NK-92 (cell line): Measurements from ENCODE around the gene MYMX.
A peak's percentile ranks its signal among the peaks of the same experiment; 100 is the strongest.
"Not testable (repeated sequence)": the region's sequence is repeated elsewhere in the genome, so short reads cannot be mapped to it uniquely, and the experiment has no call there.

Experiments
- DNase-seq: peaks from one replicate; lab custom pipeline; 2025; ENCODE audit not compliant: unreplicated experiment; lab: John Stamatoyannopoulos, UW

Gene MYMX

DNA sequence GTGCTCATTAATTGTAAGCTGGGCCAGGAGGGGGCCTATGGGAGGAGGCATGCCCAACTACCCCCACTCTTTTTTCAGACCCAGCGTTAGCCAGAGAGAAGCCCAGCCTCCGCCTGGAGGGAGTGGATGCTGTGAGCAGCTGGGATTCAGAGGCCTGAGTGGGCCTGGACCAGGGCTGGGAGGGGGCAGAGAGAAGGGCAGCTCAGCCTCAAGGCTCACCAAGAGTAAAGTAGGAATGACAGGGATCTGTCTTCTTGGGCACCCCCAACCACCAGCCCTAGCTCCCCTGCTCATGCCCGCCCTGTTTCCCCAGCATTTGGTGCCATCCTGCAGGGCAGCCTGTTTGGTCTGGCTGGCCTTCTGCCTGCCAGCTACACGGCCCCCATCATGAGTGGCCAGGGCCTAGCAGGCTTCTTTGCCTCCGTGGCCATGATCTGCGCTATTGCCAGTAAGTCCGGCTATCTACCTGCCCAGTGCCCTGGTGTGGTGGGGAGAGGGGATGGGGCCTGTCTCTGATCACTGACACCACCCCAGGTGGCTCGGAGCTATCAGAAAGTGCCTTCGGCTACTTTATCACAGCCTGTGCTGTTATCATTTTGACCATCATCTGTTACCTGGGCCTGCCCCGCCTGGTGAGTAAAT lies 13.4 kb downstream of the MYMX start:
- no peak for DNase-seq

DNA sequence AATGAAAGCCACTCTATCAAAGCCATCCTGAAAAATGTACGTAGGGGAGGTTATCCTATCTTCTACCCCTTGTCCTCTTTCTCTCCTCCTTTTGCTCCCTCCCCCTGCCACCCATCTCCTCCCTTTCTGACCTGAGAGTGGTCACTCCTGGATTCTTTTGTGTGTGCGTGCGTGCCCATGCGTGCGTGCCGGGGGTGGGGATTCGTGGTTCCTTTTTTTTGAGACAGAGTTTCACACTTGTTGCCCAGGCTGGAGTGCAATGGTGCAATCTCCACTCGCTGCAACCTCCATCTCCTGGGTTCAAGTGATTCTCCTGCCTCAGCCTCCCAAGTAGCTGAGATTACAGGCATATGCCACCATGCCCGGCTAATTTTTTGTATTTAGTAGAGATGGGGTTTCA lies 14.7 kb downstream of the MYMX start:
- not testable (repeated sequence) for DNase-seq

DNA sequence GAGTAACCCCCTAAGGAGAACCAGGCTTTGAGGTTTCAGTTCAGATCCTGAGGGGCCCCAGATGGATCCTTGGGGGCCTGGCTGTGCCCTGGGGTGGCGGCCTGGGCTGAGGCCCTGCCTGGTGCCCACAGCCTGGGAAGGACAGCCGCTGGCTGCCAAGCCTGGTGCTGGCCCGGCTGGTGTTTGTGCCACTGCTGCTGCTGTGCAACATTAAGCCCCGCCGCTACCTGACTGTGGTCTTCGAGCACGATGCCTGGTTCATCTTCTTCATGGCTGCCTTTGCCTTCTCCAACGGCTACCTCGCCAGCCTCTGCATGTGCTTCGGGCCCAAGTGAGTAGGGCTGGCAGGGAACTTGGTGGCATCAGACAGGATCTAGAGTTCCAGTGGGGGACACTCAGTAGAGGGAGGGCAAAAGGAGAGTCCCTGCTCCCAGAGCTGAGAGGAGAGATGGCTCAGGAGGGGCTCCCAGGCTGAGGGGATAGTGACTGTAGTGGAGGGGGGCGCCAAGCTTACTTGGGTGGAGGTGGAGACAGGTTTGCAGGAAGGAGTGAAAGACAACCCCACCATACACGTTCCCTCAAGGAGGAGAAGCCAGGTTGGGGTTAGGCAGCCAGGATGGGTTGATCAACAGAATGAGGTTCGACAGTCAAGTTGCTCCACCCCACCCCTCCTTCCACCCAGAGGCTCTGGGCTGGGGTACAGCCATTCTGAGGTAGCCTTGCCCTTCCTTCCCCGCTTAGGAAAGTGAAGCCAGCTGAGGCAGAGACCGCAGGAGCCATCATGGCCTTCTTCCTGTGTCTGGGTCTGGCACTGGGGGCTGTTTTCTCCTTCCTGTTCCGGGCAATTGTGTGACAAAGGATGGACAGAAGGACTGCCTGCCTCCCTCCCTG lies 16.2 kb downstream of the MYMX start:
- DNase-seq, result no peak

DNA sequence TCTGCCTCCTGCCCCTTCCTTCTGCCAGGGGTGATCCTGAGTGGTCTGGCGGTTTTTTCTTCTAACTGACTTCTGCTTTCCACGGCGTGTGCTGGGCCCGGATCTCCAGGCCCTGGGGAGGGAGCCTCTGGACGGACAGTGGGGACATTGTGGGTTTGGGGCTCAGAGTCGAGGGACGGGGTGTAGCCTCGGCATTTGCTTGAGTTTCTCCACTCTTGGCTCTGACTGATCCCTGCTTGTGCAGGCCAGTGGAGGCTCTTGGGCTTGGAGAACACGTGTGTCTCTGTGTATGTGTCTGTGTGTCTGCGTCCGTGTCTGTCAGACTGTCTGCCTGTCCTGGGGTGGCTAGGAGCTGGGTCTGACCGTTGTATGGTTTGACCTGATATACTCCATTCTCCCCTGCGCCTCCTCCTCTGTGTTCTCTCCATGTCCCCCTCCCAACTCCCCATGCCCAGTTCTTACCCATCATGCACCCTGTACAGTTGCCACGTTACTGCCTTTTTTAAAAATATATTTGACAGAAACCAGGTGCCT lies 16.9 kb downstream of the MYMX start:
- DNase-seq, result no peak

DNA sequence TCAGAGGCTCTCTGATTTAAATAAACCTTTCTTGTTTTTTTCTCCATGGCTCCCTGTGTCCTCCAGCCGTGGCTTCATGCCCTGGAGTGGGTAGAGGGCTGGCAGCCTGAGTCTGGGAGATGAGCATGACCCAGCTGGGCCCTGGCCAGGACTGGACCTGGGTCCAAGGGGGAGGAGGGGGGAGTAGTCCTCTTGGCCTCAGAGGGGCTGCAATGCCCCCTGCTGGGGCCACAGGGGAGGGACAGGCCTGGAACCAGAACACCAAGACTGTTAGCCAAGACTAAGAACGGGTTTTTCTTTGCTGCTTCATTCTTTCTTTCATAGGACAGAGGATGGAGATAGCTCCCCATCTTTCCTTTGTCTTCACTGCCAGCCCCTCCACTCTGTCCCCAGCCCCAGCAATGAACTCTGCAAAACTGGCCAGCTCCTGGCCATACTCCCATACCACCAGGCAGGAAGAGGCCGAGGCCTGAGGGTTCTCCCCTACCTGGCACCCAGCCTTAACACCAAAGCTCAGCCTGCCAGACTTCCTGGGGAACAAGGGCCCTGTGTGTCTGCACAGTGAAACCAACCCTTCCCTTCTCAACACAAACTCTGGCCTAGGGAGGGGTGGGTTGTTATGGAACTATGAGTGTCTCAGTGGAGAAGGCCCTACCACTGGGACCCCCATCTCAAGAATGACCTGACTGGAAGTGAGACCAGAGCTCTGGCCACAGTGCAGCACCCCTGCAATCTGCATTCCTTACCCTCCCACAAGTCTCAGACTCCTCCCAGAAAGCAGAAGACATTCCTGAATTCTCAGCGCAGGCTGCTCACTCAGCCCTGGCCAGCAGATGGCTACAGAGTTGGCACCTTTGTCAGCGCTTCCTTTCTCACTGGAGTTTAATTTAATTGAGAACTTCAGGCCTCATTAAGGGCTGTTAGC lies 17.6 kb downstream of the MYMX start:
- no peak for DNase-seq

DNA sequence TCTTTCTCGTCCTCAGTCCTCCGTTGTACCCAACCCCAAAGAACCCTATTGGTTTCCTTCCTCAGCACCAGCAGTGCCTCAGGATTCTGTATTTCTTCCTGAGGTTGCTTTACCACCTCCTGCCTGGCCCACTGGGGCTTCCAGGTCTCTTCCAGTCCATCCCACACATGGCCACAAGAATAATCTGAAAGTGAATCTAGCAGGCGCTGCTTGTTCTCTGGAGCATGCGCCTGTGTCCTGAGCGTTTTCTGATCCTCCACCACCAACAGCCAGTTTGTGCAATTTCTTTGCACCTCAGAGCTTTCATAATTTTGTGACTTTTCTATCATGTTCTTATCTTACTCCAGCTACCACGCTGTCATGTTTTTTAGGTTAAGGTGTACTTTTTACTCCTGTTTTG lies 18.5 kb downstream of the MYMX start:
- no peak for DNase-seq

DNA sequence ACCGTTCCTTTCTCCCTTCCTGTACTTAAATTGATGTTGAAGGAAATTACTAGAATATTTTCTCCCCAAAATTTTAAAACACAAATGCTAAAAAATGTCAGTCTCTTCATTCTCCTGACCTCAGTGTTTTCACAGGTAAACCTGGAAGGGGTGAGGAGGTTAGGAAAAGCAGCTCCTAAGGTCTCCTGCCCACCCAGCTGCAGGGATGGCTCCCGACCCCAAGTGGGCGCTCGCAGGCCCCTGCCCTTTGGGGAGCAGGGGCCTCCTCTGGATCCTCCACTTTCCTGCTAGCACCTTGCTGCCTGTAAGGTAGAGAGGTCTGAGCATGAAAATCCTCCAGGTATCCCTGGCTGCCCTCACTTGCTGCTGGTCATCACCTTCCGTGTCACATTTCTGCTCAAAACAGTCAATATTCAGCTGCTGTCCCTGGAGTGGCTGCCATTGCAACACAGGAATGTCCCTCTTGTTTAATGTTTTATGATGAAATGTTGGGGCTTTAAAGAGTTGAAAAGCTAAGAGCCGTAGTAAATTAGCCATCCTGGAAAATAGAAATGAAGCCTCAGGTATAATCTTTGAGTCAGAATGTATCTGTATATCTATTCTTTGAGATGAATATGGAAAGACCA lies 19.3 kb downstream of the MYMX start:
- DNase-seq, result no peak

DNA sequence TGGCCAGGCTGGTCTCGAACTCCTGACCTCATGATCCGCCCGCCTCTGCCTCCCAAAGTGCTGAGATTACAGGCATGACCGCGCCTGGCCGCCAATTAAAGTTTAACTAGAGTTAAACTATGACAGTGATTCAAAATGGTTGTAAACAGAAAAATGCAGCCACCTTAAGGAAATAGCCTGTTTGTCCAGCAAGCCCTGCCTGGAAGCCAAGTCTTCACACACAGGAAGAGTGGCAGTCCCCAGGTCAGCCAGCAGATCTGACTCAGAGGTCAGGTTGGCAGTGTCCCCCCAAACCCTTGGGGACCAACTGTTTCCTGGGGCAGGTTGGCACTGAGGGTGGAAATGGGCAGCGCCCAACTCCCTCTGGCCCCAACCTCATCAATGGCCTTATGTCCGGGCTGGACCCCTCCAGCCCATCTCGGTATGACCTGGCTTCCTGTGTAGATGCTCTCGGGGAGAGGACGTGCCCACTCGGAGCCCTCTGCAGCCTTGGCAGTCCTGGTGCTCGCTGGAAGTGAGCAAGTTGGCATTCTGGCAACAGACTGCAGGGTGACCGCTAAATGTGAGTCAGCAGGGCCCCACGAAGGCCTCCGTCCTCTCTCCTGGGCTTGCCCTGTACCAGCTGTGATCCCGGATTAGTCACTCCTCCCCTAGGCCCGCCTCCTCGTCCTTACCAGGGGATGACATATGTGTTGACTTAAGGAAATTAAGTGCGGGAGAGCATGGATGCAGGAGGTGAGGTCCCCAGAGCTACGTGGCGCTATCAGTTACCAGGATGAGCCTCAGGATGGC lies 20.5 kb downstream of the MYMX start:
- DNase-seq, result no peak

DNA sequence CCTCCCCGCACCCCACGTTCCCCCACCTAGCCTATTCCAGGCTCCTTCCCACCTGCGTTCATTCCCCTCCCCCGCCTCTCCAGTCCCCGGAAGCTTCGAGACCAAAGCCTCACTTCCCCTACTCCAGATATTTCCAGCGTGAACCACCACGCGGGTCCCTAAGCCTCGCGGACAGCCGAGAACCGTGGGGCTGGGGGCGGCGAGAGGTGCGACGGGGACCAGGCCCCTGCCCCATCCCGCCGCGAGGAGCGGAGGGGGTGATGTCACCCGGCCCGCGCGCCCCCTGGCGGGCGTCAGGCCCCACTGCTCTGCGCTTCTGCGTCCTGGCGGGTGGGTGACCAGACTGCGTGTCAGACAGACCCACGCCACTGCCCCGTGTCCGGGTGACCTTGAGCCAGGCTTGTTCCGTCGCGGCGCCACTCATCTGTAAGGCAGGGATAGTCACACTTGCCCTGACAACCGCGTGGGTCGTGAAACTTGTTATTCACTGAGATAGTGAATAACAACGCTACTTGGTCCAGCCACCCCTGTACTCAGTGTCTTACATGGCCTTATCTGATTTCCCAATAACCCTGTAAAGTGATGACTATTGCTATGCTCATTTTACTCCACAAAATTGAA lies 21.2 kb downstream of the MYMX start:
- no peak for DNase-seq

DNA sequence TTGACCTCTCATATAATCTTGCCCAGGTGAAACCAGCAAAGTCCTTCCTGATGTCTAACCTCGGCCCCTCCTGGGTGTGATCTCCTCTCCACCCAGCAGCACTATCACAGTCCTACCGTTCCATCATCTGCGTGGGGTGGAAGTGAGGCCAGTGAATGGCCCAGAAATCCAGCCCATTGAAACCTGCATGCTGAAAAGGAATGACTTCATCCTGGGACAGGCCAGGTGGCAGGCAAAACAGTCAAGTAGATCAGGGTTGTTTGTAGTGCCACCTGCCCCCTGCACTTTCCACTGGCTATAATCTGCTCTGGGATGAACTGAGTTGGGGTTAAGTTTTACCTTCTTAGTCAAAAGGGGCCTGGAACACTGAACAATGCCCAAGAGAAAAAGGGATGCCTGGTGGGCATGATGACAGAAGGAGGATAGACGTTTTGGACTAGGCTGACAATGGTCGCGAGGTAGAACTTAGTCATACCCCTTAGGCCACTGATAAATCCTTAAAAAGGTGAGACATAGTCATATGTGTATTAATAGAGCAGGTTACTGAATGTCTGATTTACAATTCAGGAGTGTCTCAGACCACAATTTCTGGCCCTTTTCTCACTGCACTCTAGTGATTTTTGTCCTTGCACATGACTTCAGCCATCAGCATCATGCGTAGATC lies 22.1 kb downstream of the MYMX start:
- no peak for DNase-seq

DNA sequence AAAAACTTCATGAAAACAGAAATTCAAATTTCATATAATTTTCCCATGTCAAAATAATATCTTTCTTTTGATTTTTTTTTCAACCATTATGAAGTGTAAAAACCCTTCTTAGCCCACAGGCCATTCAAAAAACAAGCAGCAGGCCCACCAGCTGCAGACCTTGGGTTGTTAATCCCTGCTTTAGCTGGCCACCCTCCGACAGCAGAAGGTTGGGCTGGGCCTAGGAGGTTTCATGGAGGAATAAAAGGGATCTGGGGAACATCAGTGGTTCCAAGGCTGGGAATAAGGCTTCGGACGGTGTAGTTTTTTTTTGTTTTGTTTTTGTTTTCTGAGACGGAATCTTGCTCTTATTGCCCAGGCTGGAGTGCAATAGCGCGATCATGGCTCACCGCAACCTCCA lies 26.6 kb downstream of the MYMX start:
- DNase-seq, result no peak

DNA sequence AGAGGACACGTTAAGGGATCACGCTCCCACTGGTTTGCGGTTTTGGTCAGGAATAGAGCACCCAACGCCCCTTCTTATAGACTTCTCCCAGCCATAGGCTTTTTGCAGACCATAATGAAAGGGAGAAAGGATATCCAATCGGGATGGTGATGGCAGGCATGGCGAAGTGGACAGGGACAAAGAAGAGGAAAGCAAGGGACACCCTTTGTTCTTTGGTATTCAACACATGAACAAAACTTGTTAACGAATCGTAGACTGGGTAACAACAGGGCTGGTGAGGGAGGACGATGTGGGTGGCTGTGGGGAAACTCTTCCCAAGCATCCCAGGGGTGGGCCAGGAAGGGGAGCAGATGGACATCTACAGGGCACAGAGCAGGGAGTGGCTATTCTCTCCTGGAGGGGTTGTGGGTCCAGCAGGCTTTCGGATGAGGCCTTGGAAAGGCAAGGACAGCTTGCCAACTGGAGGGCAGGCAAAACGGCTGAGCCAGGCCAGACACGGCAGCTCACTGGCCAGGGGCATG lies 28.7 kb downstream of the MYMX start:
- DNase-seq, result no peak

DNA sequence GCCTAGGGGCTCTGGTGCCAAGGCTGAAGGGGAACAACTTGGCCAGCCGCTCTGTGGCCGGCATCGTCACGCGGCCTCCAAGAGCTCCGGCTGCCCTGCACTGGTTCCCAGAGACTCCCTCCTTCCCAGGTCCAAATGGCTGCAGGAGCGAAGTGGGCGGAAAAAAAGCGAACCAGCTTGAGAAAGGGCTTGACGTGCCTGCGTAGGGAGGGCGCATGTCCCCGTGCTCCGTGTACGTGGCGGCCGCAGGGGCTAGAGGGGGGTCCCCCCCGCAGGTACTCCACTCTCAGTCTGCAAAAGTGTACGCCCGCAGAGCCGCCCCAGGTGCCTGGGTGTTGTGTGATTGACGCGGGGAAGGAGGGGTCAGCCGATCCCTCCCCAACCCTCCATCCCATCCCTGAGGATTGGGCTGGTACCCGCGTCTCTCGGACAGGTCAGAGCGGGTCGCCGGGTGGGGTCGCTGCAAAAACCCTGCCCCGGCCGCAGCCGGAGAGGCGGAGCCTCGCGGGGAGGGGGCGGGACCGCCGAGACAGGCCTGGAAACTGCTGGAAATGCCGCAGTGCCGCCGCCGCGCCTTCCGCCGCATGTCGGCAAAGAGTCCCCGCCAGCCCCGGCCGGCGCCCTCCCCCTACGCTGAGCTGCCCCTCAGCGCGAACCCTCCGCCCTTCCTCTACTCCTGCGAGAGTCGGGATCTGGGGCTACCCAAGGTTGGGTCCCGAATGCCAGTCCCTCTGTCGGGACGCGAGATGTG lies 29.4 kb downstream of the MYMX start:
- no peak for DNase-seq

DNA sequence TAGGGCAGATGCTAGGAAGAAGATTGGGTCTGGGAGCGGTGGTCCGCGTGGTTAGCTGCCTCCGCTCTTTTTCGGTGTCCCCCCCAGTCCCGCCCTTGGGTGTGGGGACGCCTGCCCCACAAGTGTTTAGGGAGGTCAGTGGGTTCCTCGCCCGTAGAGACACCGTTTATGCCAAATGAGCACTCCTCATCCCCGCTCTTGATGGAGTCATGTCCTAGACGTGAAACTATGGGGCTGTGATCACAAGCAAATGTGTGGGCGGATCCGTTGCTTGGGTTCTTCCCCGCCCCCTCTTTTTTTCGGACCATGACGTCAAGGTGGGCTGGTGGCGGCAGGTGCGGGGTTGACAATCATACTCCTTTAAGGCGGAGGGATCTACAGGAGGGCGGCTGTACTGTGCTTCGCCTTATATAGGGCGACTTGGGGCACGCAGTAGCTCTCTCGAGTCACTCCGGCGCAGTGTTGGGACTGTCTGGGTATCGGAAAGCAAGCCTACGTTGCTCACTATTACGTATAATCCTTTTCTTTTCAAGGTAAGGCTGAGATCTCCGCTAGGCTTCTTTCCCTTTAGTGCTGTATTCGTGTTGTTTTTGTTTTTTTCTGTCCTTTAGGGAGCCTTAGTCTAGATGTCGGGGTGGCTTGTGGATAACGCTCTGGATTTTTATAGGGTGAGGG lies 30.1 kb downstream of the MYMX start, which contains the start of gene HSP90AB1:
Gene HSP90AB1, plus strand, starts transcription at position 439 of the 675 bp plus-strand sequence. CDS start 1,529 bp downstream, outside the sequence.
- peak; percentile 67 for DNase-seq

DNA sequence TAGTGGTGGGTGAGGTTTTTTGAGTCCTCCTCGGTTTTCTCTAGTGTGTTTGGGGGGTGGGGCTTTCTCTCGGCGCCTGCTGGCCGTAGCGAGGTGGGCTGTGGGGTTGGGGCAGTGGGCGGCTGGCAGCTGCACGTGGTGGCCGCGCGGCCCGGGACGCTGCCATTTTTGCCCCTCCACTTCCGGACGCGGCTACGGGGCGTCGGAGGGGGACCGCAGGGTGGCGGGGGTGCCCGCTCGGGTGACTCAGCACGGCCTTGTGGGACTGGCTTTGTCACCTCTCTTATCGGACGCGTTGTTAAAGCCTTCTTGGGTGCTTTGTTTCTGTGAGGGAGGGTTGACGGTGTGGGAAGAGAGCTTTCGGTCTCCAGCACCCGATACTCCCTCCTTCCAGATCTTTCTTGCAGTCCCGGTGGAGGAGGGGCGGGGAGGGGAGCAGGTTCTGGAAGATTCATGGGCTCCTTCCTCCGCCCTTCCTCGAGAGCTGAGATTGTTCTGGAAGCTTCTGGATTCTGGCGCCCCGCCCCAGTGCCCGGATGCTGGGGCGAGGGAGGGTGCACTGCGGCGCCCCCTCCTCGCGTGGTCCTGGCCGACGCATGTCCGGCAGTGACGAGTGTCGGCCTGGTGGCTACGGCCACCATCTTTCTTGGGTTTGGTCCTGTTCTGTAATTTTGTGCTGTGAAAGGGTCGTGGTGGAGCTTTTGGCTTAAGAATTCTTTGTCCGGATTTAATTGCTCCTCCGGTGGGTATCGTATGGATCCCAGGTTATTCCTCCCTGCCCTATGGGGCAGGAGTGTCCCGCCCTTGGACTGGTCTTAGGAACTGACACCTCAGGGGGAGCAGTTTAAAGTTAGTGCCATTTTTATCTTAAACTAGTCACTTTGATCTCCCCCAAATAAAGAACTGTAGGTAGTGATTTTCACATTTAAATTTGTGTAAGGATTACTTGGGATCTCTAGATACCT lies 30.9 kb downstream of the MYMX start:
- DNase-seq, result peak; percentile 37

DNA sequence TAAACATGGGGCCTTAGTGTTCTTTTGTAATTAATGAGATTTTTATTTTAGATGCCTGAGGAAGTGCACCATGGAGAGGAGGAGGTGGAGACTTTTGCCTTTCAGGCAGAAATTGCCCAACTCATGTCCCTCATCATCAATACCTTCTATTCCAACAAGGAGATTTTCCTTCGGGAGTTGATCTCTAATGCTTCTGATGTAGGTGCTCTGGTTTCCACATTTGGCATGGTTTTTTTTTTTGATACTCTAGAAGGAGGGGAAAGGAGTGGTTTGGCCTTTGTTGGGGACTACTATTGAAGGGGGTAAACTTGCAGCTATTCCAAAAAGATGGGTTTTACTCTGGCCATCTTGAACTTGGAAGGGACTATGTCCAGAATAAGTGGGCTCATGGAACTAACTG lies 31.9 kb downstream of the MYMX start:
- no peak for DNase-seq
